ENCODE results near the gene ASB2. TPM values are rescaled to one million over a fixed set of nuclear protein-coding genes. Genes with fewer than 3 reads are reported as not detected.

The ASB2 gene
- total RNA-seq, 1 donor from 2014 or later: 0.67 TPM

- Mint-ChIP-seq H3K27ac (ENCODE audit: unreplicated experiment) (no peak overlapping the region), H3K27me3 (ENCODE audit: low read depth) (peaks cover 34% of the 10 kb centered on the region), H3K36me3 (ENCODE audit: low read depth) (no peaks in the 10 kb centered on the region), H3K9me3 (ENCODE audit: low read depth) (no peaks in the 10 kb centered on the region), H3K4me1 (ENCODE audit: low read depth) (no peaks in the 10 kb centered on the region), H3K4me3 (ENCODE audit: unreplicated experiment) (no peak overlapping the region)
- DNase-seq (ENCODE audit: low spot score): no peak
- TF ChIP-seq CTCF (IDR thresholded peaks at IDR 0.05): no peak
Measured at GRCh38 chr14:93930989-93931307, 45.4 kb downstream of the ASB2 start.

- H3K9me3 Mint-ChIP-seq (ENCODE audit: low read depth): no peaks in the 10 kb centered on the region
- TF ChIP-seq CTCF (IDR thresholded peaks at IDR 0.05): no peak
- no peaks in the 10 kb centered on the region for H3K36me3 Mint-ChIP-seq (ENCODE audit: low read depth)
- no peak for DNase-seq (ENCODE audit: low spot score)
- H3K4me1 Mint-ChIP-seq (ENCODE audit: low read depth): no peaks in the 10 kb centered on the region
- H3K27me3 Mint-ChIP-seq (ENCODE audit: low read depth): peaks cover 34% of the 10 kb centered on the region
- H3K27ac Mint-ChIP-seq (ENCODE audit: unreplicated experiment): no peak overlapping the region
- H3K4me3 Mint-ChIP-seq (ENCODE audit: unreplicated experiment): no peak overlapping the region
Measured at GRCh38 chr14:93930296-93930988, 45.9 kb downstream of the ASB2 start.

GRCh38 chr14:93929657-93930056 is 46.7 kb downstream of the ASB2 start:
- Mint-ChIP-seq H3K4me1 (ENCODE audit: low read depth) (no peaks in the 10 kb centered on the region), H3K36me3 (ENCODE audit: low read depth) (no peaks in the 10 kb centered on the region), H3K9me3 (ENCODE audit: low read depth) (no peaks in the 10 kb centered on the region), H3K4me3 (ENCODE audit: unreplicated experiment) (no peak overlapping the region), H3K27ac (ENCODE audit: unreplicated experiment) (no peak overlapping the region), H3K27me3 (ENCODE audit: low read depth) (peaks cover 32% of the 10 kb centered on the region)
- no peak for DNase-seq (ENCODE audit: low spot score)
- no peak for TF ChIP-seq CTCF (IDR thresholded peaks at IDR 0.05)

GRCh38 chr14:93929048-93929535 is 47.3 kb downstream of the ASB2 start:
- DNase-seq (ENCODE audit: low spot score): no peak
- no peaks in the 10 kb centered on the region for H3K9me3 Mint-ChIP-seq (ENCODE audit: low read depth)
- H3K27ac Mint-ChIP-seq (ENCODE audit: unreplicated experiment): no peak overlapping the region
- H3K4me3 Mint-ChIP-seq (ENCODE audit: unreplicated experiment): no peak overlapping the region
- peaks cover 31% of the 10 kb centered on the region for H3K27me3 Mint-ChIP-seq (ENCODE audit: low read depth)
- H3K36me3 Mint-ChIP-seq (ENCODE audit: low read depth): no peaks in the 10 kb centered on the region
- no peak for TF ChIP-seq CTCF (IDR thresholded peaks at IDR 0.05)
- no peaks in the 10 kb centered on the region for H3K4me1 Mint-ChIP-seq (ENCODE audit: low read depth)

- DNase-seq (ENCODE audit: low spot score): no peak
- no peak overlapping the region for H3K27ac Mint-ChIP-seq (ENCODE audit: unreplicated experiment)
- no peaks in the 10 kb centered on the region for H3K9me3 Mint-ChIP-seq (ENCODE audit: low read depth)
- peaks cover 35% of the 10 kb centered on the region for H3K27me3 Mint-ChIP-seq (ENCODE audit: low read depth)
- no peaks in the 10 kb centered on the region for H3K36me3 Mint-ChIP-seq (ENCODE audit: low read depth)
- no peak for TF ChIP-seq CTCF (IDR thresholded peaks at IDR 0.05)
- no peak overlapping the region for H3K4me3 Mint-ChIP-seq (ENCODE audit: unreplicated experiment)
- no peaks in the 10 kb centered on the region for H3K4me1 Mint-ChIP-seq (ENCODE audit: low read depth)
Measured at GRCh38 chr14:93928184-93929047, 48.0 kb downstream of the ASB2 start.

Data from chondrocyte (in vitro differentiated cells).